ENCODE results near the gene NCKAP5. TPM values are rescaled to one million over a fixed set of nuclear protein-coding genes. Genes with fewer than 3 reads are reported as not detected.

The NCKAP5 gene
- total RNA-seq, 4 donors from 2014 or later, result 0.55 to 6.6 (median 3.3) TPM; not detected in 1

GRCh38 chr2:132780651-132781050 lies 787.6 kb downstream of the NCKAP5 start:
- no peak overlapping the region for H3K4me3 ChIP-seq
- no peaks in the 10 kb centered on the region for H3K27me3 ChIP-seq
- TF ChIP-seq CTCF (IDR thresholded peaks at IDR 0.05) (no peak), POLR2A (IDR thresholded peaks at IDR 0.05) (no peak)
- no peak overlapping the region for H3K27ac ChIP-seq
- H3K4me1 ChIP-seq, result no peaks in the 10 kb centered on the region
- intact Hi-C loops (cut with DNase I; ENCODE audit: low total_unique reads), result no loop called here
- H3K9me3 ChIP-seq, result no peaks in the 10 kb centered on the region
- no peak for DNase-seq
- no peaks in the 10 kb centered on the region for H3K36me3 ChIP-seq

- H3K4me1 ChIP-seq, result no peaks in the 10 kb centered on the region
- intact Hi-C loops (cut with DNase I; ENCODE audit: low total_unique reads), result no loop called here
- no peak overlapping the region for H3K27ac ChIP-seq
- H3K9me3 ChIP-seq, result no peaks in the 10 kb centered on the region
- no peaks in the 10 kb centered on the region for H3K36me3 ChIP-seq
- DNase-seq, result no peak
- no peak overlapping the region for H3K4me3 ChIP-seq
- no peaks in the 10 kb centered on the region for H3K27me3 ChIP-seq
- no peak for TF ChIP-seq CTCF (IDR thresholded peaks at IDR 0.05)
- TF ChIP-seq POLR2A (IDR thresholded peaks at IDR 0.05), result no peak
Measured at GRCh38 chr2:132779206-132779721, 789.0 kb downstream of the NCKAP5 start.

- H3K36me3 ChIP-seq, result no peaks in the 10 kb centered on the region
- intact Hi-C loops (cut with DNase I; ENCODE audit: low total_unique reads), result no loop called here
- TF ChIP-seq POLR2A (IDR thresholded peaks at IDR 0.05), result no peak
- no peak for TF ChIP-seq CTCF (IDR thresholded peaks at IDR 0.05)
- H3K9me3 ChIP-seq, result no peaks in the 10 kb centered on the region
- no peaks in the 10 kb centered on the region for H3K27me3 ChIP-seq
- H3K4me1 ChIP-seq, result no peaks in the 10 kb centered on the region
- no peak overlapping the region for H3K27ac ChIP-seq
- no peak overlapping the region for H3K4me3 ChIP-seq
- no peak for DNase-seq
Measured at GRCh38 chr2:132776287-132776686, 792.0 kb downstream of the NCKAP5 start.

- Histone ChIP-seq H3K36me3 (no peaks in the 10 kb centered on the region), H3K4me1 (no peaks in the 10 kb centered on the region), H3K4me3 (no peak overlapping the region), H3K27me3 (no peaks in the 10 kb centered on the region), H3K9me3 (no peaks in the 10 kb centered on the region), H3K27ac (no peak overlapping the region)
- DNase-seq, result no peak
- TF ChIP-seq POLR2A (IDR thresholded peaks at IDR 0.05) (no peak), CTCF (IDR thresholded peaks at IDR 0.05) (no peak)
- intact Hi-C loops (cut with DNase I; ENCODE audit: low total_unique reads), result no loop called here
Measured at GRCh38 chr2:132774189-132774588, 794.1 kb downstream of the NCKAP5 start.

- Histone ChIP-seq H3K27me3 (no peaks in the 10 kb centered on the region), H3K9me3 (no peaks in the 10 kb centered on the region), H3K4me1 (no peaks in the 10 kb centered on the region), H3K27ac (no peak overlapping the region), H3K4me3 (no peak overlapping the region), H3K36me3 (no peaks in the 10 kb centered on the region)
- intact Hi-C loops (cut with DNase I; ENCODE audit: low total_unique reads), result no loop called here
- TF ChIP-seq CTCF (IDR thresholded peaks at IDR 0.05), result no peak
- no peak for TF ChIP-seq POLR2A (IDR thresholded peaks at IDR 0.05)
- DNase-seq, result no peak
Measured at GRCh38 chr2:132773331-132773730, 794.9 kb downstream of the NCKAP5 start.
